ENCODE measurements around the gene NAB2. TPM values are rescaled to one million over a fixed set of nuclear protein-coding genes. Genes with fewer than 3 reads are reported as not detected.
A peak's percentile ranks its signal among the peaks of the same experiment; 100 is the strongest.

NAB2 gene
- total and polyA plus RNA-seq, 9 of the 15 experiments (the other 6 are each of a cell fraction or from before 2014, with no cell fraction given), result 0.45 to 40.9 (median 20.4) TPM

GRCh38 chr12:57109207-57110103 lies 20.5 kb downstream of the NAB2 start (continued):
- TF ChIP-seq UBTF (IDR thresholded peaks at IDR 0.05; ENCODE audit: borderline replicate concordance in 1 of 2, low read depth in 2 of 2, low read length in 2 of 2), result no peak
- TF ChIP-seq ZNF512 (tag; IDR thresholded peaks at IDR 0.05), result no peak
- no peak for TF ChIP-seq FOXA3 (CRISPR knock-in tag; conservative IDR thresholded peaks at IDR 0.05 in 1 of 2, IDR thresholded peaks at IDR 0.05 in 1 of 2)
- TF ChIP-seq ARHGAP35 (IDR thresholded peaks at IDR 0.05; ENCODE audit: partially characterized antibody), result peak; percentile 54
- peak; percentile 71; the same call in 1 of the 2 replicates for TF ChIP-seq ADNP (tag; IDR thresholded peaks at IDR 0.05)
- TF ChIP-seq ZBTB26 (CRISPR knock-in tag; IDR thresholded peaks at IDR 0.05), result no peak
- no peak for TF ChIP-seq ARID2 (IDR thresholded peaks at IDR 0.05)
- TF ChIP-seq MNT (conservative IDR thresholded peaks at IDR 0.05), result no peak
- TF ChIP-seq BCOR (IDR thresholded peaks at IDR 0.05), result peak; percentile 88
- TF ChIP-seq ZBTB49 (CRISPR knock-in tag; IDR thresholded peaks at IDR 0.05; ENCODE audit: borderline replicate concordance), result no peak
- TF ChIP-seq ZNF644 (tag; IDR thresholded peaks at IDR 0.05; ENCODE audit: low read depth), result no peak
- no peak for TF ChIP-seq ZNF311 (CRISPR knock-in tag; IDR thresholded peaks at IDR 0.05)
- TF ChIP-seq TRIM25 (IDR thresholded peaks at IDR 0.05; ENCODE audit: borderline replicate concordance), result no peak
- TF ChIP-seq TAF1 (IDR thresholded peaks at IDR 0.05; ENCODE audit: control insufficient read depth, extremely low read depth, insufficient read depth, low read length, severe bottlenecking), result no peak

Data from K562 (cell line).